HG03442 (cell line): ENCODE data around the gene MTRF1L.
A peak's percentile ranks its signal among the peaks of the same experiment; 100 is the strongest.
"Not testable (repeated sequence)": the region's sequence is repeated elsewhere in the genome, so short reads cannot be mapped to it uniquely, and the experiment has no call there.

Experiments
- ATAC-seq: cut with Tn5 transposase; IDR thresholded peaks from one replicate; pipeline ENCODE4 v1.9.1; 2021; ENCODE audit warnings: mild to moderate bottlenecking, moderate library complexity; ENCODE audit not compliant: unreplicated experiment

The MTRF1L gene

GRCh38 chr6:153003366-153003690 is 819 bp upstream of the MTRF1L start:
- ATAC-seq = peak; percentile 2

DNA sequence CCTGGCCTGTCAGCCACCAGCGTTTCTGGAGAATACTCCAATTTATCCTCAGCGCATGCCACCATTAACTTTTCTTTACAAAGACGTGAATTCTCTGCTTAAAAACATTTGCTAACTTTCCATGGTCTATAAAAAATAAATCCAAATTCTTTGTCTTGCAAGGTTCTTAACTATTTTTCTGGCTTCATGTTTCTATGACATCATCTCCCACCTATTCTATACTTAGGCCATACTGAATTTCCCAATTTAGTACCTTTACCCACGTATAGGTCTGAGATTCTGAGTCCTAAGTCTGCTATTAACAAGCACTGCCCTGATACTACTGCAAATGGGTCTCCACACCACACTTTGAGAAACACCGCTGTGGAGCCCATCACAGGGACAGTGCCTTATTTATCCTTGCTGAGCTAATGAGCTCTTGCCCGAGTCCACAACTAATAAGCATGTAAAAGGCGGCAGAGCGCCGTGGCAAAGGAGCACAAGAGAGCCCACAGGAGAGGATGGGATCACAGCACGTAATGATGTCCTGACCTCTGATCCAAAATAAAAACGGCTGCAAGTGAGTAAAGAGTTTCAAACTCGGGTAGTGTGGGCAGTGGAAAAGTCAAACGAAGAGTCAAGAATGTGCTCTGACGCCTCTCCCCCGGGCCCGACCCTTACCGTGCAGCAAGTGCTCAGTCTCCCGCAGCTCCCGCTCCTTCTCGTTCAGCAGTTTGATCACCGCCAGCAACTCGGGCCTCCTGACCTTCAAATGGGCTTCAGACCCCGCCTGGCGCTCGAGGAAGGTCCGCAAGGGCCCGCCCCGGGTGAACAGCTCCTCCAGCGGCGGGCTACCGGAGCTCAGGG is 519 bp downstream of the MTRF1L start:
- ATAC-seq = peak; percentile 25

DNA sequence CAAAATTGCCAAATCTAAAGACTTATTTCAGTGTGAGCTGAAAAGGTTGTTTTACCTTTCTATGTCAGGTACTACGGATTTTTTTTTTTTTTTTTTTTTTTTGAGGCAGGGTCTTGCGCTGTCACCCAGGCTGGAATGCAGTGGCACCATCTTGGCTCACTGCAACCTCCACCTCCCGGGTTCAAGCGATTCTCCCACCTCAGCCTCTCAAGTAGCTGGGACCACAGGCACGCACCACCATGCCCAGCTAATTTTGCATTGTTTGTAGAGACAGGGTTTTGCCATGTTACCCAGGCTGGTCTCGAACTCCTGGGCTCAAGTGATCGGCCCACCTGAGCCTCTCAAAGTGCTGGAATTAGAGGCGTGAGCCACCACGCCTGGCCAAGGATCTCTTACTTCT is 1.7 kb downstream of the MTRF1L start:
- ATAC-seq = not testable (repeated sequence)

DNA sequence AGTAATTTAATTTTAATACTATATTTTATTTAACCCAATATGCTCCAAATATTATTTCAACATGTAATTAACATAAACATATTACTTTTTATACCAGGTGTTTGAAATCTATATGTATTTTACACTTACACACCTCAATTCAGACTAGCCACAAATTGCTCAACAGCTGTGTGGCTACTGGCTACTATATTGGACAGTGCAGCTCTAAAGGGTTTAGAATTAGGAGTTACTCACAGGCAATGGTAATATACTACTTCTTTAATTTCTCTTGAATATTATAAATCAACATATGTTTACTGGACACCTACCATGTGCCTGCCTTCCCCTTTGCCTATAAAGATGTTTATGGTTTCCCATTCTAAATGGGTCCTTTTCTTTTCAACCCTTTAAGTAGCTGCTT is 2.3 kb downstream of the MTRF1L start:
- no peak for ATAC-seq

DNA sequence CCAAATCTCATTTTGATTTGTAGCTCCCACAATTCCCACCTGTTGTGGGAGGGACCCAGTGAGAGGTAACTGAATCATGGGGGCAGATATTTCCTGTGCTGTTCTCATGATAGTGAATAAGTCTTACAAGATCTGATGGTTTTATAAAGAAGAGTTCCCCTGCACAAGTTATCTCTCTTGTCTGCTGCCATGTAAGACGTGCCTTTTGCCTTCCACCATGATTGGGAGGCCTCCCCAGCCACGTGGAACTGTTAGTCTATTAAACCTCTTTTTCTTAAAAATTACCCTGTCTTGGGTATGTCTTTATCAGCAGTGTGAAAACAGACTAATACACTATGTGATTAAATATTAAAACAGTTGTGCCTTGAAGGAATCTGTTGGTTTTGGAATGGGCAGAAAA is 3.0 kb downstream of the MTRF1L start:
- not testable (repeated sequence) for ATAC-seq

- no peak for ATAC-seq
Observed at GRCh38 chr6:152993847-152994246, 8.7 kb downstream of the MTRF1L start.

GRCh38 chr6:152993431-152993830 is 9.1 kb downstream of the MTRF1L start:
- no peak for ATAC-seq

DNA sequence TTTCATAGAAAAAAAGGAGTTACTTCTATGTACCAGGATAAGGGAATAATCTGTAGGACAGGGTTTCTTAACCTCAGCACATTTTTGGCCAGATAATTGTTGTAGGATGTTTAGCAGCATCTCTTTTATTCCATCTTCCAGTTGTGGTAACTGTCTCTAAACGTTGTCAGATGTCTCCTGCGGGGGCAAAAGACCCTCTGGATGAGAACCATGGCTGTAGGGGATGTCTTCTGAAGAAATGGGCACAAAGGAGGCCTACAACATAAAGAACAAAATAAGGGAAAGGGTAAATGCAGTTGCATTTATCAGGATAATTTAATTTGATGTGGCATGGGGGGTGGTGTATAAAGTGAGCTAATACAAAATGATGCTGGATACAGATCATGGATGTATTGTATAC is 15.5 kb downstream of the MTRF1L start:
- no peak for ATAC-seq

DNA sequence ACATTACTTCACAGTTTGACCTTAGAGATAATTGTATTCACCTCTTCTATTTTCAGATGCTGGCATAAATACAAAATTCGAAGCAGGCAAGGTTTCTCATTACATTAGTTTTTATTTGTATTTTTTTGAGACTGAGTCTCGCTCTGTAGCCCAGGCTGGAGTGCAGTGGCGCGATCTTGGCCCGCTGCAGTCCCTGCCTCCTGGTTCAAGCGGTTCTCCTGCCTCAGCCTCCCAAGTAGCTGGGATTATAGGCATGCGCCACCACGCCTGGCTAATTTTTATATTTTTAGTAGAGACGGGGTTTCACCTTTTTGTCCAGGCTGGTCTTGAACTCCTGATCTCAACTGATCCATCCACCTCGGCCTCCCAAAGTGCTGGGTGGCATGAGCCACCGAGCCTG is 17.2 kb downstream of the MTRF1L start:
- not testable (repeated sequence) for ATAC-seq

DNA sequence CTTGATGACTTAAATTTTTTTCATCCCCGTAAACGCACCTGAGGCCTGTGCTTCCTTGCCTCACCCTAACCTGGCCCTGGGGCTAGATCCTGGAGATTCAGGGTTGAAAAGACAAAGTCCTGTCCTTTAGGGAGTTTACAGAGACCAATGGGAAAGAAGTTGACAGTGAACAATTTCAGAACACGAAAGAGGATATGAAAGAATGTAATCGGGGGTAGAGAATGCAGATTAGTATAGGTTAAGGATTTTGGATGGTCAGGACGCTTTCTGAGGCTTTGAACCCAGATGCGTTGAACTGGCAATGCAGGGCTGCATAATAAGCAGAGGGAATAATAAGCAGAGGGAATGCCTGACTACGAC is 18.0 kb downstream of the MTRF1L start:
- peak; percentile 26 for ATAC-seq

DNA sequence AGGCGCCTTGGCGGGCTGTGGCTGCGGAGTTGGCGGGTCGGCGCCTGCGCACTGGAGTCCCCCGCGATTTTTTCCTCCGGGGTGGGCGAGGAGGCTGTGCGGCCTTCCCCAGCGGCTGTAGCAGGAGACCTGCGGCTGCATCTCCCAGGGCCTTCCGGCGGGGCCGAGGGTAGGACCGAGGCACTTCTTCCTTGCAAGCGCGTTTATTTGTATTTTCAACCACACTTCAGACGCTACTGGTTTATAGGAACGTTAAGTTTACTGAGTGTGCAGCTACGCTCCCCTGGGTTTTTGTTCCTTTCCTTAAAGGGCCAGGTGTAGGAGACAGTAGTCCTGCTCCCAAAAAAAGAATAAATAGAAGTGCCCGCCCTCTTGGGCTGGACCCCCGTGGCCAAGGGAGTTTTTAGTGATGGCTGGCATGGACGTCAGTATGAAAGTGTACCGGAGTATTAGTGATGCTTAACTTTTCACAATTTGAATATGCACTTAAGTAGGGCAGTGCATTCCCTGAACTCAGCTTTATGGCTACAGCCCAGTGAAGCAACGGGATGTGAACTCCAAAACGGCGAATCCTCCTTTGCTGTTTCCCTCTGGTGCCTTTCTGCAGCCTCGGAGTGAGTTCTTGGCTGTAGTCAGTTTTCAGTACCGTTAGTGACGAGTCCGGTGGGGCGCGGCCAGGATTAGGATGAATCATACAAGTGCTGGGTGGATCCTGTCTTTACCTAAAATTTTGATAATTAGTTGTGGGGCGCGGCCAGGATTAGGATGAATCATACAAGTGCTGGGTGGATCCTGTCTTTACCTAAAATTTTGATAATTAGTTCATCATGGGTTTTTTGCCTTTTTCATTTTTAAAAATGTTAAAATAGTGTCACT is 18.6 kb downstream of the MTRF1L start:
- peak; percentile 16 for ATAC-seq

GRCh38 chr6:152982904-152983636 is 19.4 kb downstream of the MTRF1L start, which contains the start of gene FBXO5:
Gene FBXO5 (minus strand): TSS chr6:152983041. CDS start chr6:152982959, 82 bp downstream.
- peak; percentile 83 for ATAC-seq

- peak; percentile 0 for ATAC-seq
Observed at GRCh38 chr6:152981989-152982903, 20.3 kb downstream of the MTRF1L start.

- ATAC-seq = no peak
Observed at GRCh38 chr6:152981219-152981618, 21.3 kb downstream of the MTRF1L start.

- no peak for ATAC-seq
Observed at GRCh38 chr6:152980656-152981055, 21.9 kb downstream of the MTRF1L start.

GRCh38 chr6:152979116-152979515 is 23.4 kb downstream of the MTRF1L start:
- ATAC-seq = no peak

DNA sequence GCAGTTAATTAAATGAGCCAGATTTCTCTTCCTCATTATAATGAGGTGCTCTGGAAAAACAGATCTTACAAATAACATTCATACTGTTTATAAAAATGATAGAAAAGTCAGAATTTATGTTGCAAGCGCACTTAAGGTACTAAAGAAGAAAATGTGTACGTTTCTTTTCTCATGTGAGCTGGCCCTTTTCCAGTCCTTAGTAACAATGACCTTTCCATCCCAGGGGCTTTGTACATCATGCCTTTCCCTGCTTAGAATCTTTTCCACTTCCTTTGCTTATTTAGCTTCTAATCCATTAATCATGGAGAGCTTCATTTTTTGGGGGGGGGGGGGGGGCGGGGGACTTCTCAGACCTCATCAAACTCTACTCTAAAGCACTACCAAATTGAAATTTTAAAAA is 24.5 kb downstream of the MTRF1L start:
- no peak for ATAC-seq

DNA sequence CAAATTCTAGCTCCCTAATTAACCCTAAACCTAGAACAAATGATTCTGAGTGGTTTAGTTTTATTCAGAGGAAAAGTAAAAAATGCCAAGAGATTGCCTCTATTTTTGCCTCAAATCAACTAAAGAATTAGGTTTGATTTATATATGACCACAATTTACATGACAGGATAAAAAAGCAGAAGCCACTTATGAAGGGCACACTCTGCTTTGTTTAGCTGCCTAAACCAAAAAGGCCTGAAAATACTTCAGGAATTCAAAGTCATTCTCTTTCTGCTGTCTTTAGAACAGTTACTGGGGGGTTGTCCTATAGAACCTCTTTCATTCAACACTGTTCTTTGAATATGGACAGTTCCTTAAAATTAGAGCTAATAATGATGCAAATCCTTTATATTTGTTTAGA is 25.0 kb downstream of the MTRF1L start:
- ATAC-seq = no peak

- no peak for ATAC-seq
Observed at GRCh38 chr6:152976749-152977148, 25.8 kb downstream of the MTRF1L start.

- ATAC-seq = peak; percentile 64
Observed at GRCh38 chr6:152975204-152975915, 27.1 kb downstream of the MTRF1L start.
